ENCODE data around the gene MRPL44. TPM values are rescaled to one million over a fixed set of nuclear protein-coding genes. Genes with fewer than 3 reads are reported as not detected.

The MRPL44 gene
- total and polyA plus RNA-seq, 2 of the 13 experiments (the other 11 are each of a cell fraction or from before 2014, with no cell fraction given) = 38.4 to 78.0 TPM

DNA sequence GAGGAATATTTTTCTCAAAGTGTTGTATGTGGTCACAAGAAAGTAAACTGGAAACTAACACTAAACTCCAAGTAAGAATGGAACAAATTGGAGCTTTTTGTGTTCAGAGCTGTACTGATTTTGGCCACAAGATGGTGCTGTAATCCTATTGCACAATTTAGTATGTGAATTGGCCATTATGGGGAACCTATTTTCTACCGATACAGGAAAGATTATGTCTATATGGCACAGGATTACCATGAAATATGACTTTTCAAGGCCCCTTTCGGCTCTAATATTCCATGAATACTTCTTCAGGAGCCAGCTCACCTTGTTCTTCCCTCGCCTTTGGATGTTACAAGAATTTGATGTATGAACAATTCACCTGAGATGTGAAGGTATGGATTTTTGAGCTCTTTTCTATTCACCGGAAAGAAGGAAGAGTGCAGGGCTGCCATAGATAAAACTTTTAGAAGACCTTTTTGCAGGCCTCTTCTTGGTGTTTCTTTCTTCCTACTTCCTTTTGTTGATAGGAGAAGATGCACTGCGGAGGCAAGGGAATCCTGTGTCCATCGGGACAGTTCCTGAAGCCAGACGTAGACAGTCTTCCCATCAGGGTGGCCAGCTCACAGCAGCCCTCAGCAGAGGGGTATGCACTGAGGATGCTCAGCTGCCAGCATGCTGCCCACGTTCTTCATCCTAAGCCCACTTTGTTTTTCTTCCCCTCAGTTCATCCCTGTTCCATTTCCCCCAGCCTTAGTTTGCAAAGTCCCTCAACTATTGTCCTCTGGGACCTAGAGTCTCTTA, 13.3 kb downstream of the MRPL44 start (continued):
- TF ChIP-seq, protein P1, sequence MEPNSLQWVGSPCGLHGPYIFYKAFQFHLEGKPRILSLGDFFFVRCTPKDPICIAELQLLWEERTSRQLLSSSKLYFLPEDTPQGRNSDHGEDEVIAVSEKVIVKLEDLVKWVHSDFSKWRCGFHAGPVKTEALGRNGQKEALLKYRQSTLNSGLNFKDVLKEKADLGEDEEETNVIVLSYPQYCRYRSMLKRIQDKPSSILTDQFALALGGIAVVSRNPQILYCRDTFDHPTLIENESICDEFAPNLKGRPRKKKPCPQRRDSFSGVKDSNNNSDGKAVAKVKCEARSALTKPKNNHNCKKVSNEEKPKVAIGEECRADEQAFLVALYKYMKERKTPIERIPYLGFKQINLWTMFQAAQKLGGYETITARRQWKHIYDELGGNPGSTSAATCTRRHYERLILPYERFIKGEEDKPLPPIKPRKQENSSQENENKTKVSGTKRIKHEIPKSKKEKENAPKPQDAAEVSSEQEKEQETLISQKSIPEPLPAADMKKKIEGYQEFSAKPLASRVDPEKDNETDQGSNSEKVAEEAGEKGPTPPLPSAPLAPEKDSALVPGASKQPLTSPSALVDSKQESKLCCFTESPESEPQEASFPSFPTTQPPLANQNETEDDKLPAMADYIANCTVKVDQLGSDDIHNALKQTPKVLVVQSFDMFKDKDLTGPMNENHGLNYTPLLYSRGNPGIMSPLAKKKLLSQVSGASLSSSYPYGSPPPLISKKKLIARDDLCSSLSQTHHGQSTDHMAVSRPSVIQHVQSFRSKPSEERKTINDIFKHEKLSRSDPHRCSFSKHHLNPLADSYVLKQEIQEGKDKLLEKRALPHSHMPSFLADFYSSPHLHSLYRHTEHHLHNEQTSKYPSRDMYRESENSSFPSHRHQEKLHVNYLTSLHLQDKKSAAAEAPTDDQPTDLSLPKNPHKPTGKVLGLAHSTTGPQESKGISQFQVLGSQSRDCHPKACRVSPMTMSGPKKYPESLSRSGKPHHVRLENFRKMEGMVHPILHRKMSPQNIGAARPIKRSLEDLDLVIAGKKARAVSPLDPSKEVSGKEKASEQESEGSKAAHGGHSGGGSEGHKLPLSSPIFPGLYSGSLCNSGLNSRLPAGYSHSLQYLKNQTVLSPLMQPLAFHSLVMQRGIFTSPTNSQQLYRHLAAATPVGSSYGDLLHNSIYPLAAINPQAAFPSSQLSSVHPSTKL (CRISPR knock-in tag; IDR thresholded peaks at IDR 0.05) = 0 out of 2 replicates have a peak, but pooled peaks have one; percentile 35
- TF ChIP-seq SMC3 (IDR thresholded peaks at IDR 0.05; ENCODE audit: low read length) (peak; percentile 98), ZNF24 (IDR thresholded peaks at IDR 0.05) (0 out of 2 replicates have a peak, but pooled peaks have one; percentile 62), CEBPB (IDR thresholded peaks at IDR 0.05; ENCODE audit: borderline replicate concordance, low read depth, low read length) (peak; percentile 98), NPAS2 (CRISPR knock-in tag; IDR thresholded peaks at IDR 0.05; ENCODE audit: borderline replicate concordance) (no peak), MIXL1 (CRISPR knock-in tag; IDR thresholded peaks at IDR 0.05) (0 out of 2 replicates have a peak, but pooled peaks have one; percentile 39), EP300 (IDR thresholded peaks at IDR 0.05; ENCODE audit: low read depth in 2 of 2, low read length in 2 of 2) (peak in 1 of 2 experiments; percentile 25; a peak in 1 of 4 replicates), EP300 (CRISPR knock-in tag; IDR thresholded peaks at IDR 0.05; ENCODE audit: borderline replicate concordance) (no peak), STAG1 (CRISPR knock-in tag; IDR thresholded peaks at IDR 0.05) (peak; percentile 98), HNF4A (CRISPR knock-in tag; IDR thresholded peaks at IDR 0.05) (0 out of 2 replicates have a peak, but pooled peaks have one; percentile 11), RAD21 (CRISPR knock-in tag; IDR thresholded peaks at IDR 0.05) (peak; percentile 89), IRF2 (CRISPR knock-in tag; IDR thresholded peaks at IDR 0.05) (0 out of 2 replicates have a peak, but pooled peaks have one; percentile 29), ZNF704 (CRISPR knock-in tag; IDR thresholded peaks at IDR 0.05; ENCODE audit: borderline replicate concordance) (no peak), RFX5 (IDR thresholded peaks at IDR 0.05; ENCODE audit: low read depth, low read length) (no peak), REPIN1 (CRISPR knock-in tag; IDR thresholded peaks at IDR 0.05; ENCODE audit: borderline replicate concordance, low read depth) (0 out of 2 replicates have a peak, but pooled peaks have one; percentile 41), KLF9 (CRISPR knock-in tag; IDR thresholded peaks at IDR 0.05; ENCODE audit: low read depth) (no peak), SOX5 (CRISPR knock-in tag; IDR thresholded peaks at IDR 0.05; ENCODE audit: borderline replicate concordance) (0 out of 2 replicates have a peak, but pooled peaks have one; percentile 28)
- TF ChIP-seq, protein P2, sequence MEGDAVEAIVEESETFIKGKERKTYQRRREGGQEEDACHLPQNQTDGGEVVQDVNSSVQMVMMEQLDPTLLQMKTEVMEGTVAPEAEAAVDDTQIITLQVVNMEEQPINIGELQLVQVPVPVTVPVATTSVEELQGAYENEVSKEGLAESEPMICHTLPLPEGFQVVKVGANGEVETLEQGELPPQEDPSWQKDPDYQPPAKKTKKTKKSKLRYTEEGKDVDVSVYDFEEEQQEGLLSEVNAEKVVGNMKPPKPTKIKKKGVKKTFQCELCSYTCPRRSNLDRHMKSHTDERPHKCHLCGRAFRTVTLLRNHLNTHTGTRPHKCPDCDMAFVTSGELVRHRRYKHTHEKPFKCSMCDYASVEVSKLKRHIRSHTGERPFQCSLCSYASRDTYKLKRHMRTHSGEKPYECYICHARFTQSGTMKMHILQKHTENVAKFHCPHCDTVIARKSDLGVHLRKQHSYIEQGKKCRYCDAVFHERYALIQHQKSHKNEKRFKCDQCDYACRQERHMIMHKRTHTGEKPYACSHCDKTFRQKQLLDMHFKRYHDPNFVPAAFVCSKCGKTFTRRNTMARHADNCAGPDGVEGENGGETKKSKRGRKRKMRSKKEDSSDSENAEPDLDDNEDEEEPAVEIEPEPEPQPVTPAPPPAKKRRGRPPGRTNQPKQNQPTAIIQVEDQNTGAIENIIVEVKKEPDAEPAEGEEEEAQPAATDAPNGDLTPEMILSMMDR (CRISPR knock-in tag; IDR thresholded peaks at IDR 0.05) = peak; percentile 92

Data from HepG2 (cell line).